Measurements from ENCODE around the gene RPS6KA2.

RPS6KA2 gene

DNA sequence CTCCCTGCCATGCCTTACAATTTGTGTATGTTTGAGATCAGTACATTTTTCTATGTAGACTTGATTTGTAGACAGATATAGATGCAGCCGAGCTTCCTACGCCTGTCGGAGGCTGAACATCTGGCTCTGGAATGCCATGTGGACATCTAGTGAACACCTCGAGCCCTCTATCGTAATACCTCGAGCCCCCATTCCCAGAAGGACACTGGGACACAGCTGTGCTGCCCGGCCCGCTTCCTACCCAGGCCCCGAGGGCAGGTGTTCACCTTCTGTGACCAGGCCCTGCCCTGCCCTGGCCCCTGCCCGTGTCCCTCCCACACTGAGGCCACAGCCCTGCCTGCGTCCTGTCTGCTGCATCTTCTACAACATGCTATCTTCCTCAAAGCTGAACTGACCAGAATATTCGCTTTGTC lies 12.9 kb downstream of the RPS6KA2 start:
- H3K79me2 ChIP-seq (ENCODE audit: control insufficient read depth, insufficient read depth, low read length, unreplicated experiment): peaks cover 89% of the 10 kb centered on the region
- no peak overlapping the region for H2AFZ ChIP-seq (ENCODE audit: low read length, unreplicated experiment)
- H3K27me3 ChIP-seq (ENCODE audit: insufficient read depth, low read length): no peaks in the 10 kb centered on the region
- no peak overlapping the region for H3K4me3 ChIP-seq (ENCODE audit: low read depth, low read length)
- H3K27ac ChIP-seq (ENCODE audit: low read depth, low read length): no peak overlapping the region
- peaks cover 26% of the 10 kb centered on the region for H3K4me1 ChIP-seq (ENCODE audit: control insufficient read depth, insufficient read depth, low read length, unreplicated experiment)
- peaks cover 25% of the 10 kb centered on the region; the same call in 1 of the 2 replicates for H3K36me3 ChIP-seq (ENCODE audit: insufficient read depth, low read length)

DNA sequence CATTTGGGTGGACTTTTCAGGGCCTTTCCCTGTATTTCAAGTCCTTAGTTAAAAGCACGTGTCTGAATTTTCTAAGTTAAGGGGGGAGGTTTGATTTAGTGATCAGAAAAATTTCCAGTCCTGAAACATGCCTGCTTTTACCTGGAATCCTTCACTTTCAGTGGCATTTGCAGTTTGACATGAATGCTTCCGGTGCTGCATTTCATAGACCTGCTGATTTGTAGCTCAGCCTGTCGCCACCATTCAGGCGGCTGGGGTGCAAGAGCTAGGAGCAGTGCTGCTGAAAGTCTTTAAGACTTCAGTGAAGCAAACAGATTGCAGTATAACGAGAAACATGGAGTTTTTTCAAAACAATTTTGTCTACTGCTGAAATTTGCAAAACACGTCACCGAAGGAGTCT lies 14.0 kb downstream of the RPS6KA2 start:
- H2AFZ ChIP-seq (ENCODE audit: low read length, unreplicated experiment): no peak overlapping the region
- H3K4me3 ChIP-seq (ENCODE audit: low read depth, low read length): no peak overlapping the region
- peaks cover 25% of the 10 kb centered on the region for H3K4me1 ChIP-seq (ENCODE audit: control insufficient read depth, insufficient read depth, low read length, unreplicated experiment)
- H3K79me2 ChIP-seq (ENCODE audit: control insufficient read depth, insufficient read depth, low read length, unreplicated experiment): peaks cover 86% of the 10 kb centered on the region
- H3K27me3 ChIP-seq (ENCODE audit: insufficient read depth, low read length): no peaks in the 10 kb centered on the region
- no peak overlapping the region for H3K27ac ChIP-seq (ENCODE audit: low read depth, low read length)
- peaks cover 16% of the 10 kb centered on the region; the same call in 1 of the 2 replicates for H3K36me3 ChIP-seq (ENCODE audit: insufficient read depth, low read length)

DNA sequence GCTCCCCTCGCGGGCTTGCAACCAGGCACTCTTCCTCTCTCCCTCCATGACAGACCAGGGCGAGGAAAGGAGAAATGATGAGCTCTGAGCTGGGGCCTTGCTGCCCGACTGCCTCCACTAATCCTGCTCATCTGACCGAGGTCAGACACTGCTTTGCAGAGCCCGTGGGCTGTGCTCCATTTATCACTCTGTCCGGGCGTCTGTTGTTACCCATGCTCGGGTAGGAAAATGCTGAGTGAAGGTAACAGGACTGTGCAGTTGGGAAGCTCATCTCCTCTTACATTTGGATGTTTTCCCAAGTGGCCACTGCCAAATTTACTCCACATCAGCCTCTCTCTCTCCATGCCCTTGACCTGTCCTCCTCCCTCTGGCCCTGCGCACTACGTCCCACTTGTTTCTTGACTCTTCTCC lies 14.6 kb downstream of the RPS6KA2 start:
- H3K27ac ChIP-seq (ENCODE audit: low read depth, low read length): no peak overlapping the region
- no peak overlapping the region for H2AFZ ChIP-seq (ENCODE audit: low read length, unreplicated experiment)
- H3K4me3 ChIP-seq (ENCODE audit: low read depth, low read length): no peak overlapping the region
- no peaks in the 10 kb centered on the region for H3K27me3 ChIP-seq (ENCODE audit: insufficient read depth, low read length)
- H3K4me1 ChIP-seq (ENCODE audit: control insufficient read depth, insufficient read depth, low read length, unreplicated experiment): peaks cover 30% of the 10 kb centered on the region
- peaks cover 85% of the 10 kb centered on the region for H3K79me2 ChIP-seq (ENCODE audit: control insufficient read depth, insufficient read depth, low read length, unreplicated experiment)
- H3K36me3 ChIP-seq (ENCODE audit: insufficient read depth, low read length): peaks cover 10% of the 10 kb centered on the region; the same call in 1 of the 2 replicates

DNA sequence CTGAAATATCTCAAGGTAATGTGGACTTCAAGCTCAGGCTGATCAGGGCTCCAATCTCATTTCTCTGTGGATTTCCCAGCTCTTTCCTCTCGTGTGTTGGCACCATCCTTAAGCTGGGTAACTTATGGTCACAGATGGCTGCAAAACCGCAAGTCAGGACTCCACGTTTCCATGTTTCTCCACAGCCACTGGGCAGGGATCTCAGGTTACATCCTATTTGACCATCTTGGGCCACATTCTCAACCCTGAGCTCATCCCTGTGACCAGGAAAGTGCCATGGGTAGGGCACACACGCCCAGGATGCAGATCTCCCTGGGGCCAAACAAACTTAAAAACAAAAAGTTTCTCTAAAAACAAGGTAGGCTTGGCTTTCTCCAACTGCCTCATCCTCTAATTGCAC lies 15.4 kb downstream of the RPS6KA2 start:
- Histone ChIP-seq H3K36me3 (ENCODE audit: insufficient read depth, low read length) (peaks cover 5% of the 10 kb centered on the region; the same call in 1 of the 2 replicates), H3K27me3 (ENCODE audit: insufficient read depth, low read length) (no peaks in the 10 kb centered on the region), H3K4me3 (ENCODE audit: low read depth, low read length) (no peak overlapping the region), H2AFZ (ENCODE audit: low read length, unreplicated experiment) (no peak overlapping the region), H3K4me1 (ENCODE audit: control insufficient read depth, insufficient read depth, low read length, unreplicated experiment) (peaks cover 30% of the 10 kb centered on the region), H3K27ac (ENCODE audit: low read depth, low read length) (no peak overlapping the region), H3K79me2 (ENCODE audit: control insufficient read depth, insufficient read depth, low read length, unreplicated experiment) (peaks cover 84% of the 10 kb centered on the region)

DNA sequence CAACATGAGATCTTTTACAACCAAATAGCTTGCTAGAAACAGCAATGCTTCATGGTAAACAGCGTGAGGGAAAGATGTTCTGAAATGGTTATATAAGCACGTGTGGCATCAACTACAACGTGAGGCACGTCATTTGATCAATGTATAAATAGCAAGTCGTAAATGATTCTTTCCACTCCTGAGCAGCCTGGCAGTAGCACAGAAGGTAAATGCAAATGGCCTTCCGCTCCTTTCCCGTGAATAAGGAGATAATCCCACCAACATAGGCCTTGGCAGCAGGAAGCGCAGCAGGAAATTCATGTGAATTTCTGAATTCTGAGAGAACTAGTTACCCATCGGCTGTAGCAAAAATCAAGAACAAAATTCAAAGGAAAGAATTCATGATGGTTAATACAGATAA lies 17.0 kb downstream of the RPS6KA2 start:
- Histone ChIP-seq H3K27ac (ENCODE audit: low read depth, low read length) (no peak overlapping the region), H3K27me3 (ENCODE audit: insufficient read depth, low read length) (no peaks in the 10 kb centered on the region), H3K36me3 (ENCODE audit: insufficient read depth, low read length) (no peaks in the 10 kb centered on the region; the same call in 1 of the 2 replicates), H3K79me2 (ENCODE audit: control insufficient read depth, insufficient read depth, low read length, unreplicated experiment) (peaks cover 82% of the 10 kb centered on the region), H3K4me1 (ENCODE audit: control insufficient read depth, insufficient read depth, low read length, unreplicated experiment) (peaks cover 20% of the 10 kb centered on the region), H2AFZ (ENCODE audit: low read length, unreplicated experiment) (no peak overlapping the region), H3K4me3 (ENCODE audit: low read depth, low read length) (no peak overlapping the region)

DNA sequence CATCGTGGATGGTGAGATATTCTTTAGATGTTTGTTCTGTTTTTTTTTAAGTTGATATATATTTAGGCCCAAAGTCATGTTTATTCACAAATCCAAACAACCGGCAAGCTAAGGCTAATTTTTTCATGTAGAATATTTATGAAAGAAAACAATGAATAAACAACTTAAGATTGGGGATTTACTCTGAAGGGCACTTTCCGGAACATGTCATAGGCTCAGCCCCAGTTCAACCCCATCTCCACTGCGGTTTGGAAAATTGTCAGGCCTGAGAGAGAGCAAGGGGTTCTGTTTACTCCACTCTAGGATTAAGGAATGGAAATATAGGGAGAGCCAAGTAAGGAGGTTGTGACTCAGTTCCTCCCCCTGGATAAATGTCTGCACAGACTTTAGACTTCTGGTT lies 18.3 kb downstream of the RPS6KA2 start:
- no peak overlapping the region for H3K4me3 ChIP-seq (ENCODE audit: low read depth, low read length)
- peak overlapping the region; percentile 25; the same call in 1 of the 2 replicates for H3K27ac ChIP-seq (ENCODE audit: low read depth, low read length)
- H3K27me3 ChIP-seq (ENCODE audit: insufficient read depth, low read length): no peaks in the 10 kb centered on the region
- H3K4me1 ChIP-seq (ENCODE audit: control insufficient read depth, insufficient read depth, low read length, unreplicated experiment): peaks cover 14% of the 10 kb centered on the region
- peaks cover 4% of the 10 kb centered on the region; the same call in 1 of the 2 replicates for H3K36me3 ChIP-seq (ENCODE audit: insufficient read depth, low read length)
- H3K79me2 ChIP-seq (ENCODE audit: control insufficient read depth, insufficient read depth, low read length, unreplicated experiment): peaks cover 82% of the 10 kb centered on the region
- H2AFZ ChIP-seq (ENCODE audit: low read length, unreplicated experiment): no peak overlapping the region

DNA sequence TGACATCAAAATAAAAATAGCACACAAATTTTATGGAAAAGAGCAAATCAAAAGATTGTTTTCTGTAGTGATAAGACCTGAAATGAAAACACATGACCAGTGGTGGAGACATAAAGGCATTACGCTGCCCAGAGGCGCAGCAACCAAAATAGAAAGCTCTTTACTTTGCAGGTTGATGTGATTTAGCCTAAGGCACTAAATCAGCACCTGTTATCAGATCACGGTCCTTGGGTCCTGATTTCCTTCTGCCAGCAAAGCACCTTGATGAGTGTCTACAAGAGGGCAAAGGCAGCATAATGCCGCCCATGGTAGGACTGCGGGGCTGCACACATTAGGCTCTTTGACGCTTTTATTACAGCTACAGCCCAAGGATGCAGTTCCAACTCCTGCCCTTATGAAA lies 21.3 kb downstream of the RPS6KA2 start:
- H3K36me3 ChIP-seq (ENCODE audit: insufficient read depth, low read length): peaks cover 14% of the 10 kb centered on the region
- H3K27ac ChIP-seq (ENCODE audit: low read depth, low read length): no peak overlapping the region
- H3K4me3 ChIP-seq (ENCODE audit: low read depth, low read length): no peak overlapping the region
- H2AFZ ChIP-seq (ENCODE audit: low read length, unreplicated experiment): no peak overlapping the region
- peaks cover 21% of the 10 kb centered on the region for H3K4me1 ChIP-seq (ENCODE audit: control insufficient read depth, insufficient read depth, low read length, unreplicated experiment)
- H3K79me2 ChIP-seq (ENCODE audit: control insufficient read depth, insufficient read depth, low read length, unreplicated experiment): peaks cover 78% of the 10 kb centered on the region
- H3K27me3 ChIP-seq (ENCODE audit: insufficient read depth, low read length): no peaks in the 10 kb centered on the region

DNA sequence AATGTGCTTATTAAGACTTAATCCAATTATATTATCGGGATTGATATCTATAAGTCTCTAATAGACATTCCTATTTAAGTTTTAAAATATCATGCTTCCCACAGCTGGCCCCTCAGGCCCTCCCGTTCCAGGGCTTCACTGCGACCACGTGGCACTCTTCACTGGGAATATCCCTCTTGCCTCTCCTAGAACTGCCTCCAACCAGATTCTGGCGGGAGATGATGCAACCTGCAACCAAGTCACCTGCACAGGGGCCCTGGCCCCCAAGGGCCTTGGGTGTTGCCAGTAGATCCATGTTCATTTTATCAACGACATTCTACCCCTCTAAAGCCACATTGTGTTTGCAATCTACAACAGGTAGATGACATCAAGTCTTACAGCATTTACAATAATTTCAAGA lies 22.1 kb downstream of the RPS6KA2 start:
- Histone ChIP-seq H3K4me3 (ENCODE audit: low read depth, low read length) (no peak overlapping the region), H3K79me2 (ENCODE audit: control insufficient read depth, insufficient read depth, low read length, unreplicated experiment) (peaks cover 81% of the 10 kb centered on the region), H3K27ac (ENCODE audit: low read depth, low read length) (no peak overlapping the region), H3K4me1 (ENCODE audit: control insufficient read depth, insufficient read depth, low read length, unreplicated experiment) (peaks cover 30% of the 10 kb centered on the region), H3K36me3 (ENCODE audit: insufficient read depth, low read length) (peaks cover 14% of the 10 kb centered on the region), H2AFZ (ENCODE audit: low read length, unreplicated experiment) (no peak overlapping the region), H3K27me3 (ENCODE audit: insufficient read depth, low read length) (no peaks in the 10 kb centered on the region)

DNA sequence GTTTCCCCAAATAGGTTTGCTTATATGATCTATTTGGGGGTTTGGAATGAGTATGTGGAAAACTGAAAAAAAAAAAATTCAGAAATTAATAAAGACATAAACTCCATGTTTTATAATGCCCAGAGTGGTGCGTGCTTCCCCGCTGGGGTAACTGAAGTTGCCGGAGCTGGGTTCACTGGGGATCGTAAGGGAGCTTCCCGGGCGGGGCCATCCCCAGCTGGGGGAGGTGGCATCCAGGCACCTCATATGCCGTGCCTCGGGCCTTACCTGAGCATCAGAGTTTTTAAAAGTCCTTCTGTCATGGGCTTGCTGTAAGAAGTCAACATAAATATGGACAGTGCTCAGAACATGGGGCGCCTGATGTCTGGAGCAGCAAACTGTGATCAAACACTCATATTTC lies 22.7 kb downstream of the RPS6KA2 start:
- peaks cover 84% of the 10 kb centered on the region for H3K79me2 ChIP-seq (ENCODE audit: control insufficient read depth, insufficient read depth, low read length, unreplicated experiment)
- peaks cover 35% of the 10 kb centered on the region for H3K4me1 ChIP-seq (ENCODE audit: control insufficient read depth, insufficient read depth, low read length, unreplicated experiment)
- peaks cover 14% of the 10 kb centered on the region for H3K36me3 ChIP-seq (ENCODE audit: insufficient read depth, low read length)
- H3K27me3 ChIP-seq (ENCODE audit: insufficient read depth, low read length): no peaks in the 10 kb centered on the region
- H3K27ac ChIP-seq (ENCODE audit: low read depth, low read length): no peak overlapping the region
- no peak overlapping the region for H2AFZ ChIP-seq (ENCODE audit: low read length, unreplicated experiment)
- H3K4me3 ChIP-seq (ENCODE audit: low read depth, low read length): no peak overlapping the region

DNA sequence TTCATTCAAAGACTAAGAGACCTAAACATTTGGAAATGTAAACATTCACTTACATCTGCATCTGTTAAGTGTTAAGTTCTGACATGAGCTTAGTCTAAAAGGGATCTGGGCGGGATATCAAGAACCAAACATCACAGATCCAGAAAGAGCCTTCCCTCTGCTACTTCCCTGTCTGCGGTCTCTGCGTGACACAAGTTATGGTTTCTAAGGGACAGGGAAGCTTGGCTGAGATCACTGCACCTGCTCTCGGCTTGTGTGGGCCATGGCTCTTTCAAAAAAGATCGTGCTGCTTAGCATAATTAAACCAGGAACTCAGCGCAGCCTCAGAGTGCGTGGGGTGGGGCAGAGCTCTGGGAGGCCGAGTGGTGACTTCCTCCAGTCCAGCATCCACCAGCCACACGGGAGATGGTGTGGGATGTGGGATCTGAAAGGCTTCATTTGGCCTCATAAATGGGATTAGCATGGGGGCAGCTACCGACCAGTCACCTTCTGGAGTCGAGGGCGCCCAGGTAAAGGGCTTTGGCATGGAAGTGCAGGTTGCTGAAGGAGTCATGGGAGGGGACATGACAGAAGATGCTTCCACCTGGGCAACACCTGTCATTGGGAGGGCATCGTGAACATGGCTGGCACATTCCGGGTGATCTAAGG lies 23.9 kb downstream of the RPS6KA2 start:
- H3K27ac ChIP-seq (ENCODE audit: low read depth, low read length): no peak overlapping the region
- H3K79me2 ChIP-seq (ENCODE audit: control insufficient read depth, insufficient read depth, low read length, unreplicated experiment): peaks cover 84% of the 10 kb centered on the region
- H2AFZ ChIP-seq (ENCODE audit: low read length, unreplicated experiment): no peak overlapping the region
- peaks cover 39% of the 10 kb centered on the region for H3K4me1 ChIP-seq (ENCODE audit: control insufficient read depth, insufficient read depth, low read length, unreplicated experiment)
- H3K36me3 ChIP-seq (ENCODE audit: insufficient read depth, low read length): peaks cover 14% of the 10 kb centered on the region
- no peaks in the 10 kb centered on the region for H3K27me3 ChIP-seq (ENCODE audit: insufficient read depth, low read length)
- no peak overlapping the region for H3K4me3 ChIP-seq (ENCODE audit: low read depth, low read length)

DNA sequence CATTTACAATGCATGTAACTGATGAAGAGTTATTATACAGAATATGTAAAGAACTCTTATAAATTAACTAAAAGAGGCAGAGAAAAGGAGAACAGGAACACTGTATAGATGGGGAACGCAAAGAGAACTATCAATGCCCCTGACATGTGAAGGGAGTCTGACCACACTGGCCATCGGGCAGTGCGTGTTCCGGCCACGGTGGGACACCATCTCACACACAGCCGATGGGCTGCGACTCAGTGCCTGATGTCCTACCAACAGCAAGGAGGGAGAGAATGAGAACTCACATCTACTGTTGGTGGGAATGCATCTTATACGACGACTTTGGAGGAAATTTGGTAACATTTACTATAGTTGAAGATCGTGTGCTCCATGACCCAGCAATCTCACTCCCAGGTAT lies 25.1 kb downstream of the RPS6KA2 start:
- no peak overlapping the region for H3K27ac ChIP-seq (ENCODE audit: low read depth, low read length)
- H3K79me2 ChIP-seq (ENCODE audit: control insufficient read depth, insufficient read depth, low read length, unreplicated experiment): peaks cover 85% of the 10 kb centered on the region
- H3K4me1 ChIP-seq (ENCODE audit: control insufficient read depth, insufficient read depth, low read length, unreplicated experiment): peaks cover 44% of the 10 kb centered on the region
- no peak overlapping the region for H3K4me3 ChIP-seq (ENCODE audit: low read depth, low read length)
- H2AFZ ChIP-seq (ENCODE audit: low read length, unreplicated experiment): no peak overlapping the region
- H3K27me3 ChIP-seq (ENCODE audit: insufficient read depth, low read length): no peaks in the 10 kb centered on the region
- H3K36me3 ChIP-seq (ENCODE audit: insufficient read depth, low read length): peaks cover 17% of the 10 kb centered on the region

All from ACC112 (cell line).